Cardiac septum (tissue), 1 donor: ENCODE data around the gene SYT7. TPM values are rescaled to one million over a fixed set of nuclear protein-coding genes. Genes with fewer than 3 reads are reported as not detected.
"Not testable (repeated sequence)": the region's sequence is repeated elsewhere in the genome, so short reads cannot be mapped to it uniquely, and the experiment has no call there.

Experiments used
- DNase-seq: peaks from one replicate; pipeline ENCODE4 v3.0.0-alpha.2; 2020; ENCODE audit warnings: low spot score
- intact Hi-C: fragments of 100-400 bp; cut with DNase I; formaldehyde crosslinking; loops from one replicate; pipeline ENCODE4 v1.14.0; 2022
- microRNA-seq: library from miRNA; unstranded; fragments of <30 nt; microRNA quantifications from one replicate; pipeline ENCODE4 v1.2.0, GENCODE V29; 2020
- total RNA-seq: library from RNA; stranded (reverse); fragmentation: NEBNext Ultra II Directional; extraction: Animal tissue kit (Norgen Biotek cat#: 25700); gene quantifications from one replicate; pipeline ENCODE4 v1.2.1, GENCODE V29; 2021
- donor health status: DM: no; HTN: no; CAD: no.

The SYT7 gene
- total RNA-seq, 1 donor from 2014 or later: 9.3 TPM

DNA sequence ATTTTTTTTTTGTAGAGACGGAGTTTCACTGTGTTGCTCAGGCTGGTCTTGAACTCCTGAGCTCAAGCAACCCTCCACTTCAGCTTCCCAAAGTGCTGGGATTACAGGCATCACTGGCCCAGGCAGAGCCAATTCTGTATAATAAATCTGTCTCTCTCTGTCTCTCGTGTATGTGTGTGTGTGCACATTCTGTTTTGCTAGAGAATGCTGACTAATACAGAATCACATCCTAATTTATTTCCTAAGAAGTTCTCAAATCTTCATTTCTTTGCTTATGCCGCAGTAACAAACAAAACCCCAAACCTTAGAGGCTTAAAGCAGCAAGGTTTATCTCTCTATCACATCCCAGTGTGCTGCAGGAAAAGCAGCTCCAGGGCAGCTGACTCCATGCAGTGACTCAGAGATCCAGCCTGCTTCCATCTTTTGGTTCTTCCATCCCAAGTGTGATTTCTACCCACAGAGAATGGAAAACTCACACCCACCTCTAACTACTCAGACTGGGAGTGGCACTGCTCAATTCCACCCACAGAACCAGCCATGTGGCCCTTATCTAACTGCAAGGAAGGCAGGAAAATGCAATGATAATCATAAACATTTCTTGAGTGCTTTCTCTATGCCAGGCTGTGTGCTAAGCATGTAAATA lies 107.4 kb downstream of the SYT7 start:
- intact Hi-C loops: loop anchor here (10.0 kb wide), 1 partner anchor 251 kb away; no protein-coding TSS in a partner anchor

DNA sequence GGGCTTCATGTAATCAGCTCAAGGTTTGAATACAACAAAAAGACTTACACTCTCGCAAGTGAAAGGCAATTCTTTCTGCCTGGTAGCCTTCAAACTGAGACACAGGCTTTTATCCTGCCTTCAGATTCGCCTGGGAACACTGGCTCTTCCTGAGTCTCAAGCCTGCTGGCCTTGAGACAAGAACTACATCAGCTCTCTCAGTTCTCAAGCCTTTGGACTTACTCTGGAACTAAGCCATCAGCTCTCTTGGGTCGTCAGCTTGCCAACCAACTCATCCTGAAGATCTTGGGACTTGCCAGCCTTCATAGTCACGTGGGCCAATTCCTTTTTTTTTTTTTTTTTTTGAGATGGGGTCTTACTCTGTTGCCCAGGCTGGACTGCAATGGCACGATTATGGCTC lies 108.0 kb downstream of the SYT7 start:
- DNase-seq: no peak
- intact Hi-C loops: loop anchor here (10.0 kb wide), 1 partner anchor 252 kb away; no protein-coding TSS in a partner anchor

More for the DNA sequence above, 107.4 kb downstream of the SYT7 start:
- no peak for DNase-seq

GRCh38 chr11:61472282-61472681 lies 108.6 kb downstream of the SYT7 start:
- intact Hi-C loops: loop anchor here (10.0 kb wide), 1 partner anchor 253 kb away; no protein-coding TSS in a partner anchor
- DNase-seq: no peak

GRCh38 chr11:61468002-61468401 lies 112.9 kb downstream of the SYT7 start:
- intact Hi-C loops: no loop called here
- no peak for DNase-seq

GRCh38 chr11:61467602-61468001 lies 113.3 kb downstream of the SYT7 start:
- intact Hi-C loops, DNase-seq: not testable (repeated sequence)

Small RNAs within 50 kb of the gene (microRNA-seq; reads per million reads assigned to microRNA genes)
- gene MIR4488: not detected

Other genes with a start within 250 kb of the SYT7 start
- 125 TPM for gene DDB1, start 248.0 kb downstream of the SYT7 start, total RNA-seq
- 21.9 TPM for gene TKFC, start 247.8 kb downstream of the SYT7 start, total RNA-seq
- gene CYB561A3, start 219.2 kb downstream of the SYT7 start, total RNA-seq: 11.2 TPM
- gene TMEM138, start 218.7 kb downstream of the SYT7 start, total RNA-seq: 17.9 TPM
- 6.3 TPM for gene TMEM216, start 188.5 kb downstream of the SYT7 start, total RNA-seq
- 40.1 TPM for gene CPSF7, start 151.1 kb downstream of the SYT7 start, total RNA-seq
- gene SDHAF2, start 151.0 kb downstream of the SYT7 start, total RNA-seq: 27.9 TPM
- gene LRRC10B, start 72.3 kb downstream of the SYT7 start, total RNA-seq: 0.65 TPM
- gene DAGLA, start 99.3 kb upstream of the SYT7 start, total RNA-seq: 3.3 TPM
- gene MYRF, start 171.6 kb upstream of the SYT7 start, total RNA-seq: 0.27 TPM
- 97.1 TPM for gene TMEM258, start 211.5 kb upstream of the SYT7 start, total RNA-seq
- gene FEN1, start 211.8 kb upstream of the SYT7 start, total RNA-seq: 5.8 TPM
- gene FADS1, start 235.9 kb upstream of the SYT7 start, total RNA-seq: 34.0 TPM
- gene FADS2, start 247.2 kb upstream of the SYT7 start, total RNA-seq: 25.8 TPM